Keratinocyte (primary cell): ENCODE measurements around the gene CAPZA2. TPM values are rescaled to one million over a fixed set of nuclear protein-coding genes. Genes with fewer than 3 reads are reported as not detected.

Experiments used
- DNase-seq: peaks from one replicate; pipeline ENCODE4 v3.0.0-alpha.2; 2011; ENCODE audit warnings: low read depth, missing footprints, low spot score
- FAIRE-seq: peaks from 2 replicates; lab custom pipeline; 2011; peaks lifted over from hg19 to GRCh38; lab: Jason Lieb, UNC
- H2AFZ ChIP-seq: 2 replicates; pipeline ENCODE4 v1.6.0; 2012; ENCODE audit warnings: low read length, control low read depth, inconsistent platforms; ENCODE audit not compliant: control insufficient read depth
- H3K27ac ChIP-seq: 2 replicates; pipeline ENCODE4 v1.5.1; 2011; ENCODE audit warnings: low read length; ENCODE audit not compliant: control insufficient read depth, insufficient read depth
- H3K27me3 ChIP-seq: 3 replicates; pipeline ENCODE4 v1.6.0; 2011; ENCODE audit warnings: low read length; ENCODE audit not compliant: control insufficient read depth, insufficient read depth; ENCODE audit errors: extremely low read depth
- H3K36me3 ChIP-seq, 2 experiments: 2 replicates in 1 of 2; 3 replicates in 1 of 2; pipeline ENCODE4 v1.5.1; 2011; ENCODE audit warnings: low read length in 2 of 2, mild to moderate bottlenecking in 1 of 2; ENCODE audit not compliant: control insufficient read depth in 2 of 2, insufficient read depth in 2 of 2; ENCODE audit errors: extremely low read depth in 1 of 2
- H3K4me1 ChIP-seq: 3 replicates; pipeline ENCODE4 v1.5.1; 2011; ENCODE audit warnings: low read length; ENCODE audit not compliant: control insufficient read depth, insufficient read depth; ENCODE audit errors: extremely low read depth
- H3K4me2 ChIP-seq: 3 replicates; pipeline ENCODE4 v1.6.0; 2011; ENCODE audit warnings: low read depth, low read length; ENCODE audit not compliant: control insufficient read depth, insufficient read depth; ENCODE audit errors: extremely low read depth
- H3K4me3 ChIP-seq, 3 experiments: fragments of 200-600 bp in 1 of 3; sonication (generic) in 1 of 3; 2 replicates in 2 of 3; 3 replicates in 1 of 3; pipeline ENCODE4 v1.5.1; 2011 to 2016; ENCODE audit warnings: low read length in 3 of 3, mild to moderate bottlenecking in 3 of 3, control low read depth in 2 of 3, inconsistent platforms in 1 of 3, low read depth in 1 of 3, mixed read lengths in 1 of 3, mixed run types in 1 of 3, moderate library complexity in 1 of 3; ENCODE audit not compliant: control insufficient read depth in 2 of 3, insufficient read depth in 2 of 3; ENCODE audit errors: extremely low read depth in 1 of 3
- H3K79me2 ChIP-seq: 2 replicates; pipeline ENCODE4 v1.6.0; 2012; ENCODE audit warnings: low read length; ENCODE audit not compliant: control insufficient read depth, insufficient read depth
- H3K9ac ChIP-seq: 3 replicates; pipeline ENCODE4 v1.6.0; 2011; ENCODE audit warnings: low read length; ENCODE audit not compliant: control insufficient read depth, insufficient read depth; ENCODE audit errors: extremely low read depth
- H3K9me1 ChIP-seq: 3 replicates; pipeline ENCODE4 v1.6.0; 2011; ENCODE audit warnings: low read length; ENCODE audit not compliant: control insufficient read depth, insufficient read depth; ENCODE audit errors: extremely low read depth
- H3K9me3 ChIP-seq: 2 replicates; pipeline ENCODE4 v1.5.1; 2012; ENCODE audit warnings: low read depth, low read length; ENCODE audit not compliant: control insufficient read depth
- H4K20me1 ChIP-seq: 3 replicates; pipeline ENCODE4 v1.6.0; 2011; ENCODE audit warnings: low read length; ENCODE audit not compliant: control insufficient read depth, insufficient read depth; ENCODE audit errors: extremely low read depth
- EZH2 ChIP-seq: IDR thresholded peaks from one replicate; pipeline ENCODE4 v1.6.1; 2012; ENCODE audit warnings: inconsistent platforms, mild to moderate bottlenecking, low read length, moderate library complexity
- dilution Hi-C: fragments of 300-500 bp; cut with MboI; formaldehyde crosslinking; loops from one replicate; pipeline ENCODE4 v1.7.0; 2020; ENCODE audit warnings: low sequenced_read_pairs; ENCODE audit not compliant: extremely low pct_ligation_motif_present
- polyA plus RNA-seq, 5 experiments: library from polyadenylated mRNA; depleted of rRNA in 3 of 5; stranded (reverse) in 3 of 5; stranded (forward) in 1 of 5; unstranded in 1 of 5; fragments of >200 nt; gene quantifications; 1 replicate in 1 of 5; 2 replicates in 3 of 5; 3 replicates in 1 of 5; pipeline versions ENCODE4 v1.2.1 to v1.2.3, GENCODE V29; 2011 to 2012; ENCODE audit warnings: missing spikeins in 2 of 5, low read depth in 1 of 5, low replicate concordance in 1 of 5
- TF ChIP-seq, protein P1 (sequence below), 3 experiments: IDR thresholded peaks in 1 of 3; conservative IDR thresholded peaks in 1 of 3; optimal IDR thresholded peaks in 1 of 3; 2 replicates in 2 of 3; 3 replicates in 1 of 3; pipeline versions ENCODE3 to v1.5.1; 2011; ENCODE audit warnings: low read length in 3 of 3, mild to moderate bottlenecking in 3 of 3, moderate library complexity in 2 of 3, control low read depth in 1 of 3, inconsistent platforms in 1 of 3; ENCODE audit not compliant: insufficient read depth in 2 of 3; ENCODE audit errors: extremely low read depth in 1 of 3

Gene CAPZA2
- polyA plus RNA-seq, 1 donor (not counting 4 experiments of a cell fraction or from before 2014, with no cell fraction given) = 150 TPM

DNA sequence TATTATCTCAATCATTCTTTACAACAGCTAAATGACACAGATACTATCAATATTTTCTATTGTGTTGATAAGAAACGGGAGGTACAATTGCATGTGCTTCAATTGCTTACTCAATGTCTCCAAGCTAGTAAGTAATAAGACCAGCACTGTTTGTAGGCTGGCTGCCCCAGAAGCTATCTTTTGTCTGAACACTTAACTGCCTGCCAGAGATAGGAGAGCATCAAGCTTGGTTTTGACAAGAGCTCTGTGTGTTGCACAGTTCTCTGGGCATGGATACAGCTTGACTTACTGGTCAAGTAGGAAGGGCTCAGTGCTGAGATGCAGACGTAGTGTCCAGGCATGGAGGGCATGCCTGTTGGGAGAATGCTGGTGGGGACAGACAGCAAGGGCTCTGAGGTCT, 26.3 kb upstream of the CAPZA2 start:
- TF ChIP-seq, protein P1, sequence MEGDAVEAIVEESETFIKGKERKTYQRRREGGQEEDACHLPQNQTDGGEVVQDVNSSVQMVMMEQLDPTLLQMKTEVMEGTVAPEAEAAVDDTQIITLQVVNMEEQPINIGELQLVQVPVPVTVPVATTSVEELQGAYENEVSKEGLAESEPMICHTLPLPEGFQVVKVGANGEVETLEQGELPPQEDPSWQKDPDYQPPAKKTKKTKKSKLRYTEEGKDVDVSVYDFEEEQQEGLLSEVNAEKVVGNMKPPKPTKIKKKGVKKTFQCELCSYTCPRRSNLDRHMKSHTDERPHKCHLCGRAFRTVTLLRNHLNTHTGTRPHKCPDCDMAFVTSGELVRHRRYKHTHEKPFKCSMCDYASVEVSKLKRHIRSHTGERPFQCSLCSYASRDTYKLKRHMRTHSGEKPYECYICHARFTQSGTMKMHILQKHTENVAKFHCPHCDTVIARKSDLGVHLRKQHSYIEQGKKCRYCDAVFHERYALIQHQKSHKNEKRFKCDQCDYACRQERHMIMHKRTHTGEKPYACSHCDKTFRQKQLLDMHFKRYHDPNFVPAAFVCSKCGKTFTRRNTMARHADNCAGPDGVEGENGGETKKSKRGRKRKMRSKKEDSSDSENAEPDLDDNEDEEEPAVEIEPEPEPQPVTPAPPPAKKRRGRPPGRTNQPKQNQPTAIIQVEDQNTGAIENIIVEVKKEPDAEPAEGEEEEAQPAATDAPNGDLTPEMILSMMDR (optimal IDR thresholded peaks at IDR 0.05 in 1 of 3, IDR thresholded peaks at IDR 0.05 in 1 of 3, conservative IDR thresholded peaks at IDR 0.05 in 1 of 3; ENCODE audit: extremely low read depth in 1 of 3, insufficient read depth in 2 of 3, low read length in 3 of 3) = no peak
- TF ChIP-seq EZH2 = no peak
- Histone ChIP-seq H3K27me3 (no peaks in the 10 kb centered on the region), H3K36me3 (no peaks in the 10 kb centered on the region), H3K27ac (no peak overlapping the region), H4K20me1 (no peaks in the 10 kb centered on the region), H3K9me3 (no peaks in the 10 kb centered on the region), H2AFZ (no peak overlapping the region), H3K79me2 (no peaks in the 10 kb centered on the region), H3K4me2 (no peak overlapping the region), H3K9me1 (no peaks in the 10 kb centered on the region), H3K4me3 (no peak overlapping the region), H3K9ac (no peak overlapping the region), H3K4me1 (peaks cover 20% of the 10 kb centered on the region)
- no peak for DNase-seq
- no peak for FAIRE-seq
- dilution Hi-C loops = no loop called here

DNA sequence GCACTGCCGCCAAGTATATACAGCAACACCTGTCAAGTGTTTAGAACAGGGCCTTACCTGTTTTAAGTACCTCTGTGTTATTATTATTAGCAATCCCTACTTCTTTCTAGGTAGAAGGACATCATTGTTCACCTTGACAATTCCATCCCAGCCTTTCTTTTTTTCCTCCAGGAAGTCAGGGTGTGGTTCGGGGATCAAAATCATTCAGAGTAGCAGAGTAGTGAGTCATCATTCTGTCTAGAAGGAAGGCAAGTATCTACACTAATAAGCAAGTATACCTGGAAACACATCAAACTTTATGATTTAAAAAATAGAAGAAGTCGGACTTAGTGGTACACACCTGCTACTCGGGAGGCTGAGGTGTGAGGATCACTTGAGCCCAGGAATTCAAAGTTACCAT, 25.5 kb upstream of the CAPZA2 start:
- Histone ChIP-seq H3K79me2 (no peaks in the 10 kb centered on the region), H2AFZ (no peak overlapping the region), H3K27ac (no peak overlapping the region), H3K4me2 (no peak overlapping the region), H3K9me3 (no peaks in the 10 kb centered on the region), H3K4me3 (no peak overlapping the region), H3K27me3 (no peaks in the 10 kb centered on the region), H3K4me1 (peaks cover 20% of the 10 kb centered on the region), H3K9me1 (no peaks in the 10 kb centered on the region), H3K9ac (no peak overlapping the region), H3K36me3 (no peaks in the 10 kb centered on the region), H4K20me1 (no peaks in the 10 kb centered on the region)
- FAIRE-seq (peak; percentile 84), DNase-seq (peak; percentile 30)
- TF ChIP-seq, protein P1 (optimal IDR thresholded peaks at IDR 0.05 in 1 of 3, IDR thresholded peaks at IDR 0.05 in 1 of 3, conservative IDR thresholded peaks at IDR 0.05 in 1 of 3; ENCODE audit: extremely low read depth in 1 of 3, insufficient read depth in 2 of 3, low read length in 3 of 3) = no peak
- no peak for TF ChIP-seq EZH2
- dilution Hi-C loops = no loop called here
